HEK293 (cell line): ENCODE results near the gene PLEKHG7.

Source experiments
- CTCF ChIA-PET: fragments of 350-600 bp; formaldehyde crosslinking; extraction: SDS; loops from one replicate; lab custom pipeline; 2021; ENCODE audit warnings: antibody characterized with exemption; lab: Yijun Ruan, JAX
- POLR2A ChIA-PET: fragments of 300-600 bp; formaldehyde crosslinking; extraction: SDS; loops from one replicate; lab custom pipeline; 2020; ENCODE audit warnings: antibody characterized with exemption, inconsistent platforms; lab: Yijun Ruan, JAX
- H3K27ac ChIP-seq: fragments of 200-500 bp; sonication (Bioruptor generic); 2 replicates; pipeline ENCODE4 v1.5.1; 2014; ENCODE audit warnings: low read depth, low read length, control low read depth, inconsistent platforms; ENCODE audit errors: extremely low read depth
- H3K36me3 ChIP-seq, 2 experiments: fragments of 200-500 bp in 1 of 2; sonication (Bioruptor generic) in 1 of 2; 1 replicate in 1 of 2; 2 replicates in 1 of 2; pipeline ENCODE4 v1.5.1; 2014 to 2017; ENCODE audit warnings: inconsistent platforms in 2 of 2, low read length in 2 of 2; ENCODE audit not compliant: control insufficient read depth in 2 of 2, insufficient read depth in 1 of 2
- H3K4me1 ChIP-seq: fragments of 200-500 bp; sonication (Bioruptor generic); 2 replicates; pipeline ENCODE4 v1.5.1; 2014; ENCODE audit warnings: mild to moderate bottlenecking, low read length, inconsistent platforms; ENCODE audit not compliant: control insufficient read depth, insufficient read depth
- H3K4me3 ChIP-seq: 2 replicates; pipeline ENCODE4 v1.5.1; 2011; ENCODE audit warnings: low read depth, mild to moderate bottlenecking, control low read depth, low read length, moderate library complexity
- H3K9me3 ChIP-seq: fragments of 200-500 bp; sonication (Bioruptor generic); 2 replicates; pipeline ENCODE4 v1.5.1; 2014; ENCODE audit warnings: low read depth, low read length, inconsistent platforms; ENCODE audit not compliant: control insufficient read depth, insufficient read depth
- BCL11B ChIP-seq: fragments of 450-650 bp; formaldehyde crosslinking; IDR thresholded peaks from 2 replicates; pipeline ENCODE4 v1.5.1; 2016; ENCODE audit warnings: low read depth, missing biosample characterization, missing genetic modification characterization
- PRDM1 ChIP-seq: fragments of 450-650 bp; formaldehyde crosslinking; IDR thresholded peaks from 2 replicates; pipeline ENCODE4; 2016; ENCODE audit warnings: missing biosample characterization, missing genetic modification characterization
- RBAK ChIP-seq: fragments of 450-650 bp; formaldehyde crosslinking; IDR thresholded peaks from 2 replicates; pipeline ENCODE4 v1.5.1; 2016; ENCODE audit warnings: missing biosample characterization, missing genetic modification characterization
- ZBTB20 ChIP-seq: fragments of 450-650 bp; formaldehyde crosslinking; IDR thresholded peaks from 2 replicates; pipeline ENCODE4 v1.5.1; 2016; ENCODE audit warnings: missing biosample characterization, missing genetic modification characterization
- ZFP37 ChIP-seq: fragments of 450-650 bp; formaldehyde crosslinking; IDR thresholded peaks from 2 replicates; pipeline ENCODE4 v1.5.1; 2016; ENCODE audit warnings: missing biosample characterization, missing genetic modification characterization
- ZFP41 ChIP-seq: fragments of 450-650 bp; formaldehyde crosslinking; IDR thresholded peaks from 2 replicates; pipeline ENCODE4 v1.5.1; 2016; ENCODE audit warnings: missing biosample characterization, missing genetic modification characterization, borderline replicate concordance
- ZIC2 ChIP-seq: fragments of 450-650 bp; formaldehyde crosslinking; IDR thresholded peaks from 2 replicates; pipeline ENCODE4 v1.5.1; 2016; ENCODE audit warnings: missing biosample characterization, missing genetic modification characterization
- ZNF121 ChIP-seq: fragments of 450-650 bp; formaldehyde crosslinking; IDR thresholded peaks from 2 replicates; pipeline ENCODE4 v1.5.1; 2016; ENCODE audit warnings: missing biosample characterization, missing genetic modification characterization
- ZNF138 ChIP-seq: fragments of 450-650 bp; formaldehyde crosslinking; IDR thresholded peaks from 2 replicates; pipeline ENCODE4 v1.5.1; 2016; ENCODE audit warnings: missing biosample characterization, missing genetic modification characterization, borderline replicate concordance
- ZNF146 ChIP-seq: fragments of 450-650 bp; formaldehyde crosslinking; IDR thresholded peaks from 2 replicates; pipeline ENCODE4 v1.5.1; 2016; ENCODE audit warnings: missing biosample characterization, missing genetic modification characterization
- ZNF202 ChIP-seq: fragments of 450-650 bp; formaldehyde crosslinking; IDR thresholded peaks from 2 replicates; pipeline ENCODE4 v1.5.1; 2016; ENCODE audit warnings: missing biosample characterization, missing genetic modification characterization, borderline replicate concordance
- ZNF211 ChIP-seq: fragments of 450-650 bp; formaldehyde crosslinking; IDR thresholded peaks from 2 replicates; pipeline ENCODE4 v1.5.1; 2016; ENCODE audit warnings: low read depth, missing biosample characterization, missing genetic modification characterization
- ZNF221 ChIP-seq: fragments of 450-650 bp; formaldehyde crosslinking; IDR thresholded peaks from 2 replicates; pipeline ENCODE4 v1.5.1; 2017; ENCODE audit warnings: missing biosample characterization, missing genetic modification characterization, borderline replicate concordance
- ZNF37A ChIP-seq: fragments of 450-650 bp; IDR thresholded peaks from 2 replicates; pipeline ENCODE4 v1.5.1; 2018; ENCODE audit warnings: missing biosample characterization, missing genetic modification characterization
- ZNF404 ChIP-seq: fragments of 450-650 bp; formaldehyde crosslinking; IDR thresholded peaks from 2 replicates; pipeline ENCODE4 v1.5.1; 2017; ENCODE audit warnings: missing biosample characterization, missing genetic modification characterization
- ZNF530 ChIP-seq: fragments of 450-650 bp; formaldehyde crosslinking; IDR thresholded peaks from 2 replicates; pipeline ENCODE4 v1.5.1; 2016; ENCODE audit warnings: low read depth, missing biosample characterization, missing genetic modification characterization
- ZNF558 ChIP-seq: fragments of 450-650 bp; formaldehyde crosslinking; IDR thresholded peaks from 2 replicates; pipeline ENCODE4 v1.5.1; 2016; ENCODE audit warnings: missing biosample characterization, missing genetic modification characterization
- ZNF561 ChIP-seq: fragments of 450-650 bp; IDR thresholded peaks from 2 replicates; pipeline ENCODE4 v1.5.1; 2018; ENCODE audit warnings: missing biosample characterization, missing genetic modification characterization, borderline replicate concordance
- ZNF571 ChIP-seq: fragments of 450-650 bp; formaldehyde crosslinking; IDR thresholded peaks from 2 replicates; pipeline ENCODE4 v1.5.0; 2017; ENCODE audit warnings: missing biosample characterization, missing genetic modification characterization
- ZNF585B ChIP-seq: fragments of 450-650 bp; formaldehyde crosslinking; IDR thresholded peaks from 2 replicates; pipeline ENCODE4 v1.5.1; 2016; ENCODE audit warnings: missing biosample characterization, missing genetic modification characterization
- ZNF658 ChIP-seq: fragments of 450-650 bp; formaldehyde crosslinking; IDR thresholded peaks from 2 replicates; pipeline ENCODE4; 2016; ENCODE audit warnings: missing biosample characterization, missing genetic modification characterization
- ZNF707 ChIP-seq: fragments of 450-650 bp; formaldehyde crosslinking; IDR thresholded peaks from 2 replicates; pipeline ENCODE4 v1.5.1; 2016; ENCODE audit warnings: missing biosample characterization, missing genetic modification characterization
- ZNF768 ChIP-seq: fragments of 450-650 bp; formaldehyde crosslinking; IDR thresholded peaks from 2 replicates; pipeline ENCODE4 v1.5.1; 2018; ENCODE audit warnings: missing biosample characterization, mild to moderate bottlenecking, missing genetic modification characterization
- ZNF785 ChIP-seq: fragments of 450-650 bp; formaldehyde crosslinking; IDR thresholded peaks from 2 replicates; pipeline ENCODE4 v1.5.1; 2016; ENCODE audit warnings: missing biosample characterization, missing genetic modification characterization
- ZNF843 ChIP-seq: fragments of 450-650 bp; formaldehyde crosslinking; IDR thresholded peaks from 2 replicates; pipeline ENCODE4 v1.5.1; 2016; ENCODE audit warnings: missing biosample characterization, missing genetic modification characterization
- TF ChIP-seq, protein P1 (sequence below): fragments of 450-650 bp; formaldehyde crosslinking; IDR thresholded peaks from 2 replicates; pipeline ENCODE4 v1.5.1; 2017; ENCODE audit warnings: missing biosample characterization, mild to moderate bottlenecking, missing genetic modification characterization, moderate library complexity
- TF ChIP-seq, protein P2 (sequence below): fragments of 450-650 bp; IDR thresholded peaks from 2 replicates; pipeline ENCODE4 v1.5.1; 2018; ENCODE audit warnings: missing biosample characterization, mild to moderate bottlenecking, missing genetic modification characterization

Gene PLEKHG7

DNA sequence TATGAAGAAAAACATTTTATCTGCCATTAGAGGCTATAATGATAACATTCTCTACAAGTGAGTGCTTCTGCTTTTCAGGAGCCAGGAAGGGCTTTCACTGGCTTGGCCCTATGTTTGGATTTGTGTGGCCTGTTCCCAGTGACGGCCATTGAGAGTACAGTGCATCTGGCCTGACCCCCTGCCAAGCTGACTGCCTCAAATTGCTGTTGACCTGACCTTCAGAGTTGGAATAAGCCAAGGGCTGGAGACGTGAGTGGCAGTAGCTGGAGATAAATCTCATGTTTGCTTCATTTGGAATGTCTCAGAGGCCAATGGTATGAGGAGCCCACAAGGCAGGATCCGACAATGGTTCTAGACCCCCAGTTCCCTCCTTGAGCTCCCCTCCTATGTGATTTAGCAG lies 28.3 kb upstream of the PLEKHG7 start:
- CTCF ChIA-PET: no interaction called here
- no peak for TF ChIP-seq ZNF138 (tag by site-specific recombination)
- TF ChIP-seq BCL11B (tag by site-specific recombination): no peak
- no peak for TF ChIP-seq ZNF561 (tag by site-specific recombination)
- Histone ChIP-seq H3K36me3 (no peaks in the 10 kb centered on the region), H3K27ac (no peak overlapping the region), H3K9me3 (no peaks in the 10 kb centered on the region), H3K4me3 (no peak overlapping the region), H3K4me1 (no peaks in the 10 kb centered on the region)
- POLR2A ChIA-PET: no interaction called here

DNA sequence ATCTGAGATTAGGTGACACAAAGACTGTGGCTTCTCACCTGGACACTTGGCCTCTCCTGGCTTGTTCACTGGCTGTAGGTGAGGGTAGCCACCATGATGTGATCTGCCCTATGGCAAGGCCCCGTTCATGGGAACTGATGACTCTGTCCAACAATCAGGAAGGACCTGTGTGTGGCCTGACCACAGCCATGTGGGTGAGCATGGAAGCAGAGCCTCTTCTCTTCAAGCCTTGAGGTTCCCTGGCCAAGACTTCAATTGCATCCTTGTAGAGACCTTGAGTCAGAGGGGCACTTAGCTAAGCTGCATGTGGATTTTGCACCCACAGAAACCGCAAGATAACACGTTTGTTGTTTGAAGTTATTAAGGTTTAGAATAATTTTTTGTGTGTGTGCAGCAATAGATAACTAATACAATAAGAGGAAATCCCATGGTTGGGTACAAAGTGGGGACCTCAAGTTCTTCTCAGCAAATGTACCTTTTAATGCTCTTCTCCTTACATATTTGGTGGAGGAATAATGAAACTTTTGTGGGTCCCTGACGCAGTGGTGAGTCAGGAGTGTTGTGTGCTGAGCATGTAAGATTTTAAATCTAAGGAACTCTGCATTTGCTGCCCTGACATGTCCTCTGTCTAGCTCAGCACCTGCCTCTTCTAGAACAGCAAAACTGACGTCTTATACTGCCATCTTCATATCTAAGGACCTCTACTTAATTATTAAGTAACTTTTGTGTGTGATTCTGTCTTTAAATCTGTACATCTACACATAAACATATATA lies 27.5 kb upstream of the PLEKHG7 start:
- Histone ChIP-seq H3K4me3 (no peak overlapping the region), H3K4me1 (no peaks in the 10 kb centered on the region), H3K9me3 (no peaks in the 10 kb centered on the region), H3K36me3 (no peaks in the 10 kb centered on the region), H3K27ac (no peak overlapping the region)
- ChIA-PET POLR2A (no interaction called here), CTCF (no interaction called here)
- TF ChIP-seq ZNF211 (tag by site-specific recombination) (no peak), ZNF558 (tag by site-specific recombination) (no peak), ZFP37 (tag by site-specific recombination) (no peak), RBAK (tag by site-specific recombination) (no peak), ZIC2 (tag by site-specific recombination) (no peak), ZNF658 (tag by site-specific recombination) (no peak), ZNF121 (tag by site-specific recombination) (no peak), ZNF571 (no peak), ZNF146 (no peak), ZNF221 (tag by site-specific recombination) (no peak), ZNF561 (tag by site-specific recombination) (no peak), ZNF843 (tag by site-specific recombination) (no peak)
- TF ChIP-seq, protein P1, sequence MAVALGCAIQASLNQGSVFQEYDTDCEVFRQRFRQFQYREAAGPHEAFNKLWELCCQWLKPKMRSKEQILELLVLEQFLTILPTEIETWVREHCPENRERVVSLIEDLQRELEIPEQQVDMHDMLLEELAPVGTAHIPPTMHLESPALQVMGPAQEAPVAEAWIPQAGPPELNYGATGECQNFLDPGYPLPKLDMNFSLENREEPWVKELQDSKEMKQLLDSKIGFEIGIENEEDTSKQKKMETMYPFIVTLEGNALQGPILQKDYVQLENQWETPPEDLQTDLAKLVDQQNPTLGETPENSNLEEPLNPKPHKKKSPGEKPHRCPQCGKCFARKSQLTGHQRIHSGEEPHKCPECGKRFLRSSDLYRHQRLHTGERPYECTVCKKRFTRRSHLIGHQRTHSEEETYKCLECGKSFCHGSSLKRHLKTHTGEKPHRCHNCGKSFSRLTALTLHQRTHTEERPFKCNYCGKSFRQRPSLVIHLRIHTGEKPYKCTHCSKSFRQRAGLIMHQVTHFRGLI: no peak

DNA sequence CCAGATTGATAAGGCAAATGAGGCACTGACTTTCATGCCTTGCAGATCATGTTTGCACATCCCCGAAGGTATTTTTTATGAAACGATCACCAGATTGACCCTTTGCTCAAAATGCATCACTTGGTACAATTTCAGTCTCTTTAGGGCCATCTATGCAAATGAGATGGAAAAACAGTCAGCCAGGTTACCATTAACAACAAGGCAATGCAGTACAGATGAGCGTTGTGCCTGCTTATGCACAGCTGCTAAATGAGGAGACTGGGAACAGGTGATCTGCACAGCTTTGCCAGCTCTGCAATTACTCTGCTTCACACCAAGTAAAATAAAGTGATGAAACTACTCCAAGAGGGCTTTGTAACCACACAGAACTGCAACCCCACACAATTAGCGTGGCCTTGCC lies 26.1 kb upstream of the PLEKHG7 start:
- POLR2A ChIA-PET: no interaction called here
- no peak for TF ChIP-seq ZBTB20
- no peak for TF ChIP-seq ZNF558 (tag by site-specific recombination)
- no peak for TF ChIP-seq ZNF404 (tag by site-specific recombination)
- TF ChIP-seq, protein P2, sequence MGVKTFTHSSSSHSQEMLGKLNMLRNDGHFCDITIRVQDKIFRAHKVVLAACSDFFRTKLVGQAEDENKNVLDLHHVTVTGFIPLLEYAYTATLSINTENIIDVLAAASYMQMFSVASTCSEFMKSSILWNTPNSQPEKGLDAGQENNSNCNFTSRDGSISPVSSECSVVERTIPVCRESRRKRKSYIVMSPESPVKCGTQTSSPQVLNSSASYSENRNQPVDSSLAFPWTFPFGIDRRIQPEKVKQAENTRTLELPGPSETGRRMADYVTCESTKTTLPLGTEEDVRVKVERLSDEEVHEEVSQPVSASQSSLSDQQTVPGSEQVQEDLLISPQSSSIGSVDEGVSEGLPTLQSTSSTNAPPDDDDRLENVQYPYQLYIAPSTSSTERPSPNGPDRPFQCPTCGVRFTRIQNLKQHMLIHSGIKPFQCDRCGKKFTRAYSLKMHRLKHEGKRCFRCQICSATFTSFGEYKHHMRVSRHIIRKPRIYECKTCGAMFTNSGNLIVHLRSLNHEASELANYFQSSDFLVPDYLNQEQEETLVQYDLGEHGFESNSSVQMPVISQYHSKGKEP (tag by site-specific recombination): no peak
- no peak for TF ChIP-seq ZNF221 (tag by site-specific recombination)
- TF ChIP-seq ZNF585B (tag by site-specific recombination): no peak
- TF ChIP-seq ZFP41 (tag by site-specific recombination): no peak
- TF ChIP-seq ZNF768 (tag by site-specific recombination): no peak
- no peak for TF ChIP-seq ZNF202
- TF ChIP-seq ZNF37A (tag by site-specific recombination): no peak
- no peak for TF ChIP-seq ZNF707 (tag by site-specific recombination)
- no peak for TF ChIP-seq ZNF785
- no peak for TF ChIP-seq PRDM1 (tag by site-specific recombination)
- TF ChIP-seq ZNF530 (tag by site-specific recombination): no peak
- TF ChIP-seq, all 188 proteins: peak for 0
- Histone ChIP-seq H3K4me3 (no peak overlapping the region), H3K4me1 (no peaks in the 10 kb centered on the region), H3K27ac (no peak overlapping the region), H3K9me3 (no peaks in the 10 kb centered on the region), H3K36me3 (no peaks in the 10 kb centered on the region)
- CTCF ChIA-PET: no interaction called here
